HepG2 (cell line): ENCODE measurements around the gene TTC39C. TPM values are rescaled to one million over a fixed set of nuclear protein-coding genes. Genes with fewer than 3 reads are reported as not detected.

ENCODE experiments used
- ELK4 ChIP-seq: sonication (generic); formaldehyde crosslinking; IDR thresholded peaks from 2 replicates; pipeline ENCODE4 v1.9.0; 2021; ENCODE audit warnings: missing genetic modification reagents, borderline replicate concordance
- HINFP ChIP-seq: sonication (generic); formaldehyde crosslinking; IDR thresholded peaks from 2 replicates; pipeline ENCODE4 v1.4.0; 2020; ENCODE audit warnings: low read depth, mild to moderate bottlenecking, missing genetic modification reagents
- HIVEP1 ChIP-seq: sonication (generic); formaldehyde crosslinking; IDR thresholded peaks from 2 replicates; pipeline ENCODE4 v1.4.0; 2020; ENCODE audit warnings: mild to moderate bottlenecking, missing genetic modification reagents
- KIAA2018 ChIP-seq: sonication (generic); formaldehyde crosslinking; IDR thresholded peaks from 2 replicates; pipeline ENCODE4 v1.5.0; 2020; ENCODE audit warnings: mild to moderate bottlenecking, missing genetic modification reagents, borderline replicate concordance
- MIER3 ChIP-seq: IDR thresholded peaks from 2 replicates; pipeline ENCODE4 v1.6.1; 2016; ENCODE audit warnings: missing compliant biosample characterization, borderline replicate concordance
- NR3C1 ChIP-seq: sonication (generic); formaldehyde crosslinking; IDR thresholded peaks from 2 replicates; pipeline ENCODE4 v1.4.0; 2020; ENCODE audit warnings: missing genetic modification reagents
- RARA ChIP-seq: IDR thresholded peaks from 2 replicates; pipeline ENCODE4 v1.6.1; 2016; ENCODE audit warnings: missing genetic modification reagents, missing compliant biosample characterization
- RELA ChIP-seq: sonication (generic); formaldehyde crosslinking; IDR thresholded peaks from 2 replicates; pipeline ENCODE4 v1.4.0; 2020; ENCODE audit warnings: missing genetic modification reagents
- SALL2 ChIP-seq: sonication (generic); formaldehyde crosslinking; IDR thresholded peaks from 2 replicates; pipeline ENCODE4 v1.8.1; 2023; ENCODE audit warnings: mild to moderate bottlenecking, missing genetic modification reagents, inconsistent platforms
- YEATS2 ChIP-seq: sonication (generic); formaldehyde crosslinking; IDR thresholded peaks from 2 replicates; pipeline ENCODE4 v1.4.0; 2020; ENCODE audit warnings: missing genetic modification reagents, borderline replicate concordance
- ZBTB21 ChIP-seq: sonication (generic); formaldehyde crosslinking; IDR thresholded peaks from 2 replicates; pipeline ENCODE4 v1.4.0; 2020; ENCODE audit warnings: missing genetic modification reagents
- ZNF672 ChIP-seq: sonication (generic); formaldehyde crosslinking; IDR thresholded peaks from 2 replicates; pipeline ENCODE4 v1.8.1; 2022; ENCODE audit warnings: missing genetic modification reagents
- polyA plus RNA-seq, 8 experiments: library from polyadenylated mRNA; depleted of rRNA in 3 of 8; stranded (reverse) in 7 of 8; unstranded in 1 of 8; fragments of >200 nt; fragmentation: Illumina TruSeq in 4 of 8; extraction: Trizol in 4 of 8; gene quantifications; 2 replicates each; pipeline versions ENCODE4 v1.2.1 to v1.2.3, GENCODE V29; 2011 to 2016; ENCODE audit warnings: low read depth in 4 of 8, missing spikeins in 1 of 8, mixed read lengths in 1 of 8; ENCODE audit not compliant: insufficient read depth in 1 of 8
- total RNA-seq, 5 experiments: library from RNA; depleted of rRNA; stranded (reverse); fragments of >200 nt; fragmentation: Illumina TruSeq; extraction: Trizol; gene quantifications; 2 replicates each; pipeline ENCODE4 v1.2.3, GENCODE V29; 2016; ENCODE audit warnings: low read depth in 1 of 5
- TF ChIP-seq, protein P1 (sequence below): sonication (generic); formaldehyde crosslinking; IDR thresholded peaks from 2 replicates; pipeline ENCODE4 v1.4.0; 2020; ENCODE audit warnings: mild to moderate bottlenecking, missing genetic modification reagents
- TF ChIP-seq, protein P2 (sequence below): sonication (generic); formaldehyde crosslinking; IDR thresholded peaks from 2 replicates; pipeline ENCODE4 v1.4.0; 2020; ENCODE audit warnings: missing genetic modification reagents

TTC39C gene
- total and polyA plus RNA-seq, 2 of the 13 experiments (the other 11 are each of a cell fraction or from before 2014, with no cell fraction given): 19.1 to 25.9 TPM

GRCh38 chr18:24112874-24113615 lies 98.5 kb downstream of the TTC39C start (continued):
- TF ChIP-seq ELK4 (CRISPR knock-in tag) (no peak), MIER3 (no peak), ZBTB21 (peak; percentile 93), RELA (CRISPR knock-in tag) (no peak), YEATS2 (CRISPR knock-in tag) (0 out of 2 replicates have a peak, but pooled peaks have one; percentile 13), KIAA2018 (no peak), HIVEP1 (peak; percentile 82), RARA (peak; percentile 92), SALL2 (CRISPR knock-in tag) (0 out of 2 replicates have a peak, but pooled peaks have one; percentile 20), ZNF672 (0 out of 2 replicates have a peak, but pooled peaks have one; percentile 75), NR3C1 (CRISPR knock-in tag) (no peak), HINFP (CRISPR knock-in tag) (no peak)
- TF ChIP-seq, protein P1, sequence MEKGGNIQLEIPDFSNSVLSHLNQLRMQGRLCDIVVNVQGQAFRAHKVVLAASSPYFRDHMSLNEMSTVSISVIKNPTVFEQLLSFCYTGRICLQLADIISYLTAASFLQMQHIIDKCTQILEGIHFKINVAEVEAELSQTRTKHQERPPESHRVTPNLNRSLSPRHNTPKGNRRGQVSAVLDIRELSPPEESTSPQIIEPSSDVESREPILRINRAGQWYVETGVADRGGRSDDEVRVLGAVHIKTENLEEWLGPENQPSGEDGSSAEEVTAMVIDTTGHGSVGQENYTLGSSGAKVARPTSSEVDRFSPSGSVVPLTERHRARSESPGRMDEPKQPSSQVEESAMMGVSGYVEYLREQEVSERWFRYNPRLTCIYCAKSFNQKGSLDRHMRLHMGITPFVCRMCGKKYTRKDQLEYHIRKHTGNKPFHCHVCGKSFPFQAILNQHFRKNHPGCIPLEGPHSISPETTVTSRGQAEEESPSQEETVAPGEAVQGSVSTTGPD (CRISPR knock-in tag): no peak
- TF ChIP-seq, protein P2, sequence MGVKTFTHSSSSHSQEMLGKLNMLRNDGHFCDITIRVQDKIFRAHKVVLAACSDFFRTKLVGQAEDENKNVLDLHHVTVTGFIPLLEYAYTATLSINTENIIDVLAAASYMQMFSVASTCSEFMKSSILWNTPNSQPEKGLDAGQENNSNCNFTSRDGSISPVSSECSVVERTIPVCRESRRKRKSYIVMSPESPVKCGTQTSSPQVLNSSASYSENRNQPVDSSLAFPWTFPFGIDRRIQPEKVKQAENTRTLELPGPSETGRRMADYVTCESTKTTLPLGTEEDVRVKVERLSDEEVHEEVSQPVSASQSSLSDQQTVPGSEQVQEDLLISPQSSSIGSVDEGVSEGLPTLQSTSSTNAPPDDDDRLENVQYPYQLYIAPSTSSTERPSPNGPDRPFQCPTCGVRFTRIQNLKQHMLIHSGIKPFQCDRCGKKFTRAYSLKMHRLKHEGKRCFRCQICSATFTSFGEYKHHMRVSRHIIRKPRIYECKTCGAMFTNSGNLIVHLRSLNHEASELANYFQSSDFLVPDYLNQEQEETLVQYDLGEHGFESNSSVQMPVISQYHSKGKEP (CRISPR knock-in tag): no peak
